CD4-positive, CD25-positive, alpha-beta regulatory T cell (primary cell): ENCODE data around the gene ART1. TPM values are rescaled to one million over a fixed set of nuclear protein-coding genes. Genes with fewer than 3 reads are reported as not detected.
A peak's percentile ranks its signal among the peaks of the same experiment; 100 is the strongest.

ENCODE experiments used
- ATAC-seq, 2 donors: fragments of 150-1000 bp; cut with Tn5 transposase; one replicate each; pipeline ENCODE4 v1.10.0; 2021; ENCODE audit warnings: low read depth in 2 of 2, moderate number of reproducible peaks in 2 of 2, moderate library complexity in 1 of 2
- DNase-seq, 3 donors: peaks; one replicate each; pipeline versions ENCODE4 v3.0.0 to v3.0.0-alpha.2; 2012 to 2022; ENCODE audit warnings: mixed read lengths in 1 of 3
- H3K27ac ChIP-seq: one replicate; pipeline ENCODE4 v1.7.0; 2013; ENCODE audit warnings: mild to moderate bottlenecking, low read length; ENCODE audit not compliant: insufficient read depth, poor library complexity, severe bottlenecking
- H3K27me3 ChIP-seq: one replicate; pipeline ENCODE4 v1.7.0; 2013; ENCODE audit warnings: low read length; ENCODE audit not compliant: control insufficient read depth, insufficient read depth
- H3K36me3 ChIP-seq: one replicate; pipeline ENCODE4 v1.7.0; 2013; ENCODE audit warnings: mild to moderate bottlenecking, low read length, moderate library complexity; ENCODE audit not compliant: control insufficient read depth, insufficient read depth
- H3K4me1 ChIP-seq: 2 replicates; pipeline ENCODE4 v1.7.0; 2013; ENCODE audit warnings: mild to moderate bottlenecking, low read length; ENCODE audit not compliant: insufficient read depth, control insufficient read depth, poor library complexity, severe bottlenecking
- H3K4me3 ChIP-seq: one replicate; pipeline ENCODE4 v1.7.0; 2013; ENCODE audit warnings: low read depth, mild to moderate bottlenecking, low read length, moderate library complexity
- H3K9me3 ChIP-seq, 2 experiments: 1 replicate in 1 of 2; 2 replicates in 1 of 2; pipeline ENCODE4 v1.7.0; 2013; ENCODE audit warnings: low read length in 2 of 2, mild to moderate bottlenecking in 1 of 2, moderate library complexity in 1 of 2; ENCODE audit not compliant: control insufficient read depth in 2 of 2
- H3K27ac Mint-ChIP-seq, 3 donors: one replicate each; pipeline ENCODE4 v1.8.0; 2020 to 2022; ENCODE audit warnings: mild to moderate bottlenecking in 3 of 3, mixed read lengths in 3 of 3, moderate library complexity in 2 of 3
- H3K27me3 Mint-ChIP-seq: one replicate; pipeline ENCODE4 v1.8.0; 2022; ENCODE audit warnings: mild to moderate bottlenecking, mixed read lengths
- H3K36me3 Mint-ChIP-seq: one replicate; pipeline ENCODE4 v1.8.0; 2020; ENCODE audit warnings: mixed read lengths
- H3K4me1 Mint-ChIP-seq, 4 donors: one replicate each; pipeline ENCODE4 v1.8.0; 2020 to 2022; ENCODE audit warnings: mixed read lengths in 4 of 4, mild to moderate bottlenecking in 1 of 4
- H3K4me3 Mint-ChIP-seq, 4 donors: one replicate each; pipeline ENCODE4 v1.8.0; 2020 to 2022; ENCODE audit warnings: mild to moderate bottlenecking in 4 of 4, mixed read lengths in 4 of 4, moderate library complexity in 3 of 4
- H3K9me3 Mint-ChIP-seq, 7 donors: one replicate each; pipeline ENCODE4 v1.8.0; 2020 to 2022; ENCODE audit warnings: mixed read lengths in 7 of 7, mild to moderate bottlenecking in 3 of 7, moderate library complexity in 2 of 7
- polyA plus RNA-seq, 4 donors: library from polyadenylated mRNA; unstranded; fragments of 300-500 nt; fragmentation: Illumina TruSeq; gene quantifications; one replicate each; pipeline ENCODE4 v1.2.3, GENCODE V29; 2021
- total RNA-seq: library from RNA; stranded (reverse); gene quantifications from one replicate; pipeline ENCODE4 v1.2.3, GENCODE V29; 2022

ART1 gene
- total and polyA plus RNA-seq, 5 donors from 2014 or later: not detected

- ATAC-seq: no peak
- no peaks in the 10 kb centered on the region for H3K4me1 ChIP-seq
- DNase-seq: no peak
- Mint-ChIP-seq H3K36me3 (peaks cover 49% of the 10 kb centered on the region), H3K4me3 (no peak overlapping the region), H3K9me3 (no peaks in the 10 kb centered on the region), H3K27ac (no peak overlapping the region), H3K4me1 (peaks cover 0 to 10% (median 2%) of the 10 kb centered on the region in 4 donors), H3K27me3 (no peaks in the 10 kb centered on the region)
- no peak overlapping the region for H3K27ac ChIP-seq
- no peaks in the 10 kb centered on the region for H3K27me3 ChIP-seq
- peaks cover 80% of the 10 kb centered on the region for H3K36me3 ChIP-seq
- no peaks in the 10 kb centered on the region for H3K9me3 ChIP-seq
- H3K4me3 ChIP-seq: no peak overlapping the region
These were observed 65.0 kb downstream of the ART1 start for GRCh38 chr11:3709977-3710376.

GRCh38 chr11:3710485-3711259 is 65.7 kb downstream of the ART1 start:
- Histone ChIP-seq H3K4me1 (no peaks in the 10 kb centered on the region), H3K9me3 (no peaks in the 10 kb centered on the region), H3K27me3 (no peaks in the 10 kb centered on the region), H3K4me3 (no peak overlapping the region), H3K36me3 (peaks cover 80% of the 10 kb centered on the region), H3K27ac (no peak overlapping the region)
- H3K4me3 Mint-ChIP-seq: no peak overlapping the region
- ATAC-seq (no peak), DNase-seq (no peak)
- H3K4me1 Mint-ChIP-seq: peaks cover 0 to 10% (median 2%) of the 10 kb centered on the region in 4 donors
- H3K9me3 Mint-ChIP-seq: no peaks in the 10 kb centered on the region
- peaks cover 45% of the 10 kb centered on the region for H3K36me3 Mint-ChIP-seq
- no peaks in the 10 kb centered on the region for H3K27me3 Mint-ChIP-seq
- H3K27ac Mint-ChIP-seq: peak overlapping the region in 1 of 3 donors; percentile 84

GRCh38 chr11:3712274-3712673 is 67.3 kb downstream of the ART1 start:
- DNase-seq (no peak), ATAC-seq (no peak)
- no peaks in the 10 kb centered on the region for H3K9me3 ChIP-seq
- Mint-ChIP-seq H3K36me3 (peaks cover 43% of the 10 kb centered on the region), H3K27ac (peak overlapping the region in 2 of 3 donors; percentile 52 to 69), H3K4me1 (peaks cover 0 to 4% (median 2%) of the 10 kb centered on the region in 4 donors), H3K9me3 (no peaks in the 10 kb centered on the region), H3K27me3 (no peaks in the 10 kb centered on the region), H3K4me3 (no peak overlapping the region)
- no peaks in the 10 kb centered on the region for H3K27me3 ChIP-seq
- H3K27ac ChIP-seq: no peak overlapping the region
- peaks cover 81% of the 10 kb centered on the region for H3K36me3 ChIP-seq
- H3K4me3 ChIP-seq: no peak overlapping the region
- H3K4me1 ChIP-seq: no peaks in the 10 kb centered on the region

Other genes with a start within 250 kb of the ART1 start
- gene ART5, start 3.1 kb upstream of the ART1 start, total RNA-seq: not detected
- gene ART5, start 3.1 kb upstream of the ART1 start, polyA plus RNA-seq: not detected
- gene CHRNA10, start 26.3 kb downstream of the ART1 start, total RNA-seq: 1.4 TPM
- gene CHRNA10, start 26.3 kb downstream of the ART1 start, polyA plus RNA-seq: under 1 TPM in 2 of 4 donors, not detected in 2; 0.21 to 0.40 TPM
- 131 TPM for gene NUP98, start 152.4 kb downstream of the ART1 start, total RNA-seq
- 10 to 100 TPM; 28.0 to 48.7 (median 44.6) TPM for gene NUP98, start 152.4 kb downstream of the ART1 start, polyA plus RNA-seq
- 11.6 TPM for gene PGAP2, start 163.4 kb downstream of the ART1 start, total RNA-seq
- 10 to 100 TPM; 11.4 to 16.7 (median 14.0) TPM for gene PGAP2, start 163.4 kb downstream of the ART1 start, polyA plus RNA-seq
- 173 TPM for gene RHOG, start 195.8 kb downstream of the ART1 start, total RNA-seq
- 100 to 1,000 TPM; 222 to 276 (median 240) TPM for gene RHOG, start 195.8 kb downstream of the ART1 start, polyA plus RNA-seq
- gene STIM1, start 210.5 kb downstream of the ART1 start, total RNA-seq: 134 TPM
- 10 to 100 TPM; 25.7 to 30.6 (median 29.7) TPM for gene STIM1, start 210.5 kb downstream of the ART1 start, polyA plus RNA-seq